Measurements from ENCODE around the gene EGLN2. TPM values are rescaled to one million over a fixed set of nuclear protein-coding genes. Genes with fewer than 3 reads are reported as not detected.
A peak's percentile ranks its signal among the peaks of the same experiment; 100 is the strongest.

The EGLN2 gene
- total and polyA plus RNA-seq, 9 of the 15 experiments (the other 6 are each of a cell fraction or from before 2014, with no cell fraction given) = 9.6 to 114 (median 71.0) TPM

DNA sequence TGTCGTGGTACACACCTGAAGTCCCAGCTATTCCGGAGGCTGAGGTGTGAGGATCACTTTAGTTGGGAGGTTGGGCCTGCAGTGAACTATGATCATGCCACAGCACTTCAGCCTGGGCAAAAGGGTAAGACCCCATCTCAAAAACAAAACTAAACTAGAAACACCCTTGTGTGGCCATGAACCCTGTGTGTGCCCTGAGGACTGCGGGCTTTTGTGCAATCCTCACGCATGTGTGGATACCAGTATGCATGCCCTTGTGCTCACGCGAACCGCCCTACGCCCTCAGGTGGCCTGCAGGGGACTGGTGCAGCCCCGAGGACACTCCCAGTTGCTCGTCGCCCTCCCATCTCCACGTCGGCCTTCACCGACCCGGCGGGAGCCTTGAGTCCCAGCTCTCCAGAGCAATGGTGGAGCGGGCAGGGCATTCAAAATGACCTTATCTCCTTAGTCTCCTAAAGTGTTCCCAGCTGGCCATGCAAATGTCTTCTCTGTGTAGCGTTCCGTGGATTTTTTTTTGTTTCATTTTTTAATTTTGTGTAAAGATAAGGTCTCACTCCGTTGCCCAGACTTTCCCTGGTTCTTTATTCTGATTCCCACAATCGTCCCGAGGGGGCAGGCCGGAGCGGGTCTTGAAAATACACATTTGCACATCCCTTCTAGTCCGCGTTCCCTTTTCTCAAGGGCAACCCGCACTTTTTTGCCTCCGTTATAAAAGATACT is 868 bp upstream of the EGLN2 start (continued):
- TF ChIP-seq, protein P1, sequence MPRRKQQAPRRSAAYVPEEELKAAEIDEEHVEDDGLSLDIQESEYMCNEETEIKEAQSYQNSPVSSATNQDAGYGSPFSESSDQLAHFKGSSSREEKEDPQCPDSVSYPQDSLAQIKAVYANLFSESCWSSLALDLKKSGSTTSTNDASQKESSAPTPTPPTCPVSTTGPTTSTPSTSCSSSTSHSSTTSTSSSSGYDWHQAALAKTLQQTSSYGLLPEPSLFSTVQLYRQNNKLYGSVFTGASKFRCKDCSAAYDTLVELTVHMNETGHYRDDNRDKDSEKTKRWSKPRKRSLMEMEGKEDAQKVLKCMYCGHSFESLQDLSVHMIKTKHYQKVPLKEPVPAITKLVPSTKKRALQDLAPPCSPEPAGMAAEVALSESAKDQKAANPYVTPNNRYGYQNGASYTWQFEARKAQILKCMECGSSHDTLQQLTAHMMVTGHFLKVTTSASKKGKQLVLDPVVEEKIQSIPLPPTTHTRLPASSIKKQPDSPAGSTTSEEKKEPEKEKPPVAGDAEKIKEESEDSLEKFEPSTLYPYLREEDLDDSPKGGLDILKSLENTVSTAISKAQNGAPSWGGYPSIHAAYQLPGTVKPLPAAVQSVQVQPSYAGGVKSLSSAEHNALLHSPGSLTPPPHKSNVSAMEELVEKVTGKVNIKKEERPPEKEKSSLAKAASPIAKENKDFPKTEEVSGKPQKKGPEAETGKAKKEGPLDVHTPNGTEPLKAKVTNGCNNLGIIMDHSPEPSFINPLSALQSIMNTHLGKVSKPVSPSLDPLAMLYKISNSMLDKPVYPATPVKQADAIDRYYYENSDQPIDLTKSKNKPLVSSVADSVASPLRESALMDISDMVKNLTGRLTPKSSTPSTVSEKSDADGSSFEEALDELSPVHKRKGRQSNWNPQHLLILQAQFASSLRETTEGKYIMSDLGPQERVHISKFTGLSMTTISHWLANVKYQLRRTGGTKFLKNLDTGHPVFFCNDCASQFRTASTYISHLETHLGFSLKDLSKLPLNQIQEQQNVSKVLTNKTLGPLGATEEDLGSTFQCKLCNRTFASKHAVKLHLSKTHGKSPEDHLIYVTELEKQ (CRISPR knock-in tag; IDR thresholded peaks at IDR 0.05) = no peak
- TF ChIP-seq ZNF77 (CRISPR knock-in tag; IDR thresholded peaks at IDR 0.05) = no peak
- TF ChIP-seq ZNF586 (CRISPR knock-in tag; conservative IDR thresholded peaks at IDR 0.05) = no peak
- TF ChIP-seq ARID1B (IDR thresholded peaks at IDR 0.05) = peak; percentile 53; the same call in 1 of the 2 replicates
- TF ChIP-seq MCM7 (IDR thresholded peaks at IDR 0.05) = no peak
- no peak for TF ChIP-seq ZNF274 (IDR thresholded peaks at IDR 0.05; ENCODE audit: borderline replicate concordance, low read depth, low read length)

All from K562 (cell line).